Esophagus muscularis mucosa (tissue), 3 donors: Measurements from ENCODE around the gene GRID1.

Source experiments
- CTCF ChIP-seq, 3 experiments: fragments of 200-600 bp in 2 of 3; fragments of 450-650 bp in 1 of 3; sonication (generic) in 2 of 3; IDR thresholded peaks; one replicate each; pipeline ENCODE4 v1.5.1; 2017 to 2019; ENCODE audit warnings: antibody characterized with exemption in 3 of 3, mild to moderate bottlenecking in 2 of 3, moderate library complexity in 1 of 3
- POLR2A ChIP-seq: fragments of 450-650 bp; IDR thresholded peaks from one replicate; pipeline ENCODE4 v1.6.1; 2017; ENCODE audit warnings: antibody characterized with exemption, moderate library complexity, mild to moderate bottlenecking, low read depth
- POLR2AphosphoS5 ChIP-seq, 2 donors: sonication (generic); formaldehyde crosslinking; IDR thresholded peaks; one replicate each; pipeline ENCODE4 v1.6.1; 2017; ENCODE audit warnings: antibody characterized with exemption in 2 of 2

- TF ChIP-seq CTCF (IDR thresholded peaks at IDR 0.05) (no peak), POLR2A (no peak), POLR2AphosphoS5 (IDR thresholded peaks at IDR 0.05) (no peak)
These were observed 767.9 kb downstream of the GRID1 start for GRCh38 chr10:85598646-85599045.
